GM23338 (cell line): ENCODE results near the gene TOMM40L.

Source experiments
- CTCF ChIP-seq, 2 experiments: fragments of 200-600 bp in 1 of 2; sonication (generic) in 1 of 2; conservative IDR thresholded peaks; 2 replicates each; pipeline versions ENCODE4 v1.5.1 to v1.6.1; 2016 to 2017; ENCODE audit warnings: antibody characterized with exemption in 2 of 2, low read depth in 2 of 2, mild to moderate bottlenecking in 2 of 2, moderate library complexity in 1 of 2
- POLR2AphosphoS5 ChIP-seq: IDR thresholded peaks from 2 replicates; pipeline ENCODE4 v1.6.1; 2016; ENCODE audit warnings: antibody characterized with exemption, low read depth

GRCh38 chr1:161185282-161185682 lies 40.6 kb upstream of the TOMM40L start:
- TF ChIP-seq CTCF (conservative IDR thresholded peaks at IDR 0.05; ENCODE audit: low read depth in 2 of 2) (no peak), POLR2AphosphoS5 (no peak)
